Neural cell (in vitro differentiated cells): ENCODE data around the gene EVX1. TPM values are rescaled to one million over a fixed set of nuclear protein-coding genes. Genes with fewer than 3 reads are reported as not detected.
A peak's percentile ranks its signal among the peaks of the same experiment; 100 is the strongest.

ENCODE experiments used
- H2AFZ ChIP-seq: fragments of 200-600, 300-800 bp; sonication (generic), shearing (Covaris generic); 2 replicates; pipeline ENCODE4 v1.6.0; 2014; ENCODE audit warnings: low read depth, mild to moderate bottlenecking, antibody characterized with exemption, low read length, moderate library complexity
- H3F3A ChIP-seq: fragments of 200-600 bp; shearing (Covaris generic); 2 replicates; pipeline ENCODE4 v1.6.1; 2016; ENCODE audit warnings: mild to moderate bottlenecking, moderate library complexity, mixed read lengths, antibody characterized with exemption, low read length; ENCODE audit not compliant: insufficient read depth, poor library complexity, severe bottlenecking
- H3K27ac ChIP-seq: fragments of 200-600, 300-800 bp; sonication (generic), shearing (Covaris generic); 2 replicates; pipeline ENCODE4 v1.5.1; 2014; ENCODE audit warnings: mild to moderate bottlenecking, low read length, moderate library complexity
- H3K27me3 ChIP-seq: fragments of 300-800, 200-600 bp; sonication (generic), shearing (Covaris generic); 2 replicates; pipeline ENCODE4 v1.6.0; 2014; ENCODE audit warnings: mild to moderate bottlenecking, low read depth, low read length, moderate library complexity; ENCODE audit not compliant: insufficient read depth
- H3K36me3 ChIP-seq: fragments of 300-800, 200-600 bp; sonication (generic), shearing (Covaris generic); 2 replicates; pipeline ENCODE4 v1.5.1; 2014; ENCODE audit warnings: mild to moderate bottlenecking, antibody characterized with exemption, low read length, moderate library complexity; ENCODE audit not compliant: insufficient read depth
- H3K4me2 ChIP-seq: fragments of 300-800, 200-600 bp; sonication (generic), shearing (Covaris generic); 2 replicates; pipeline ENCODE4 v1.6.0; 2014; ENCODE audit warnings: mild to moderate bottlenecking, low read length
- H3K4me3 ChIP-seq: fragments of 300-800, 200-600 bp; sonication (generic), shearing (Covaris generic); 2 replicates; pipeline ENCODE4 v1.5.1; 2014; ENCODE audit warnings: mild to moderate bottlenecking, low read length, moderate library complexity
- H3K79me2 ChIP-seq: fragments of 200-600 bp; shearing (Covaris generic); replicated peaks from 2 replicates; pipeline ENCODE4 v1.6.0; 2014; ENCODE audit warnings: mild to moderate bottlenecking, low read length, moderate library complexity; ENCODE audit not compliant: insufficient read depth
- H3K9ac ChIP-seq: fragments of 300-800, 200-600 bp; sonication (generic), shearing (Covaris generic); 2 replicates; pipeline ENCODE4 v1.6.1; 2016; ENCODE audit warnings: mild to moderate bottlenecking, low read length, mixed read lengths
- H3K9me2 ChIP-seq: fragments of 200-600 bp; shearing (Covaris generic); 2 replicates; pipeline ENCODE4 v1.6.1; 2016; ENCODE audit warnings: mild to moderate bottlenecking, low read length, mixed read lengths; ENCODE audit not compliant: insufficient read depth
- H3K9me3 ChIP-seq: fragments of 200-600, 300-800 bp; sonication (generic), shearing (Covaris generic); 2 replicates; pipeline ENCODE4 v1.6.1; 2016; ENCODE audit warnings: mild to moderate bottlenecking, mixed run types, low read length, moderate library complexity, mixed read lengths
- H4K20me1 ChIP-seq: fragments of 200-600 bp; shearing (Covaris generic); 2 replicates; pipeline ENCODE4 v1.6.1; 2016; ENCODE audit warnings: mild to moderate bottlenecking, mixed run types; ENCODE audit not compliant: insufficient read depth
- EP300 ChIP-seq: fragments of 450-650 bp; conservative IDR thresholded peaks from 2 replicates; pipeline ENCODE4 v1.6.1; 2014; ENCODE audit warnings: antibody characterized with exemption, mild to moderate bottlenecking, moderate library complexity; ENCODE audit not compliant: poor library complexity, severe bottlenecking
- EZH2 ChIP-seq: fragments of 200-600, 300-800 bp; shearing (Covaris generic), sonication (generic); IDR thresholded peaks from 2 replicates; pipeline ENCODE4 v1.6.1; 2014; ENCODE audit warnings: antibody characterized with exemption, low read length, borderline replicate concordance, mild to moderate bottlenecking; ENCODE audit not compliant: insufficient read depth, poor library complexity, severe bottlenecking
- MXI1 ChIP-seq: fragments of 450-650 bp; conservative IDR thresholded peaks from 2 replicates; pipeline ENCODE4 v1.6.1; 2014; ENCODE audit warnings: antibody characterized with exemption, mild to moderate bottlenecking; ENCODE audit not compliant: poor library complexity, severe bottlenecking
- POLR2AphosphoS5 ChIP-seq: IDR thresholded peaks from 2 replicates; pipeline ENCODE4 v1.6.1; 2012
- RAD21 ChIP-seq: fragments of 450-650 bp; conservative IDR thresholded peaks from 2 replicates; pipeline ENCODE4 v1.6.1; 2014; ENCODE audit warnings: antibody characterized with exemption, mild to moderate bottlenecking, moderate library complexity
- SMC3 ChIP-seq: fragments of 450-650 bp; conservative IDR thresholded peaks from 2 replicates; pipeline ENCODE4 v1.6.1; 2014; ENCODE audit warnings: antibody characterized with exemption, mild to moderate bottlenecking, moderate library complexity; ENCODE audit not compliant: poor library complexity
- TAF1 ChIP-seq: IDR thresholded peaks from 2 replicates; pipeline ENCODE4 v1.6.1; 2012; ENCODE audit warnings: low read depth
- polyA plus RNA-seq: library from polyadenylated mRNA; depleted of rRNA; stranded (reverse); fragments of >200 nt; gene quantifications from 2 replicates; pipeline ENCODE4 v1.2.3, GENCODE V29; 2014
- TF ChIP-seq, protein P1 (sequence below): fragments of 450-650 bp; IDR thresholded peaks from 2 replicates; pipeline ENCODE4 v1.5.1; 2014; ENCODE audit warnings: antibody characterized with exemption, mild to moderate bottlenecking, moderate library complexity; ENCODE audit not compliant: poor library complexity, severe bottlenecking
- TF ChIP-seq, protein P2 (sequence below): IDR thresholded peaks from 2 replicates; pipeline ENCODE4 v1.6.1; 2012; ENCODE audit warnings: borderline replicate concordance

The EVX1 gene
- polyA plus RNA-seq, 1 donor from 2014 or later, result not detected

DNA sequence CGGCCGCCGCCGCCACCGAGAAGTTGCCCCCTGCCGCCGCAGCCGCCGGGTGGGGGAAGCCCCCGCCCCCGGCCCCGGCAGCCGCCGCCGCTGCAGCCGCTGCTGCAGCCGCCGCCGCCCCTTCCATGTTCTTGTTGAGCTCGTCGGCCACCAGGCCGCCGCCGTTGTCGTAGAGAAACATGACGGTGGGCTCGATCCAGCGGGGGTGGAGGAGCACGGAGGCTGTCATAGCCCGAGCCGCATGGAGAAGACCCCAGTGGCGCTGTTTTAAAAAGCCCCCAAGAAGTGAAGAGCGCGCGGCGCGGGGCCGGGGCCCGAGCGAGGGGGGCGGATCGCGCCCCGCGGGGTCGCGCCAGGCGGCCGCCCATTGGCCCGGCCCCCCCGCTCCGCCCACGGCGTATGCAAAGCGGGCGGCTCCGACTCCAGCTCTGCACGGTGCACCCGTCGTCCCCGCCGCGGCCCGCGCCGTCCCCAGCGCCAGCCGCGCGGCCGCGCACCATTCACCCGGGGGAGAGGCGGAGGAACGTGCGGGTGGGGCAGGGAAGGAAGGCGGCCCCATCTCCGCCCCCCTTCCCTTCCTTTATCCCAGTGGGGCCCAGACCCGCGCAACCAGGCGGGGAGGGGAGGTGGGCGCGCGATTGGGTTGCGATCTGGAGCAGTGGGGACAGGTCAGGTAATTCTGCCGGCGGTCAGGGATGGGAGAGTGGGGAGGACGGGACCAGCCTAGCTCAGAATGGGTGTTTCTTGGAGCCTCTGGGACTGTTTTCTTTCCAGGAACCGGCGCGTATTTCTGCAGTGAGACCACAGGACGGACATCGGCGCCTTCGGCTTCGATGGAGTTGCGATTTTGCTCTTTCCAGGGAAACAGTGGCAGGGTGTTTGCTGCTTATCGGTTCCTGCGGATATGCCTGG, 42.5 kb upstream of the EVX1 start, which contains the start of gene HOXA13:
Gene HOXA13, minus strand, starts transcription at position 243 of the 912 bp plus-strand sequence. Its CDS starts 14 bp downstream, at position 229.
- no peak for TF ChIP-seq RAD21
- peak; percentile 80 for TF ChIP-seq EZH2
- no peaks in the 10 kb centered on the region for H3K79me2 ChIP-seq
- H3K36me3 ChIP-seq, result no peaks in the 10 kb centered on the region
- H4K20me1 ChIP-seq, result no peaks in the 10 kb centered on the region
- peaks cover 93% of the 10 kb centered on the region for H3K27me3 ChIP-seq
- H3K4me3 ChIP-seq, result peak within 1 kb of the TSS; percentile 56
- H3K4me2 ChIP-seq, result no peak within 1 kb of the TSS
- no peak within 1 kb of the TSS for H3K9ac ChIP-seq
- H3K9me3 ChIP-seq, result no peaks in the 10 kb centered on the region
- no peaks in the 10 kb centered on the region for H3K9me2 ChIP-seq
- H3K27ac ChIP-seq, result no peak within 1 kb of the TSS
- H2AFZ ChIP-seq, result no peak within 1 kb of the TSS
- no peaks in the 10 kb centered on the region for H3F3A ChIP-seq

DNA sequence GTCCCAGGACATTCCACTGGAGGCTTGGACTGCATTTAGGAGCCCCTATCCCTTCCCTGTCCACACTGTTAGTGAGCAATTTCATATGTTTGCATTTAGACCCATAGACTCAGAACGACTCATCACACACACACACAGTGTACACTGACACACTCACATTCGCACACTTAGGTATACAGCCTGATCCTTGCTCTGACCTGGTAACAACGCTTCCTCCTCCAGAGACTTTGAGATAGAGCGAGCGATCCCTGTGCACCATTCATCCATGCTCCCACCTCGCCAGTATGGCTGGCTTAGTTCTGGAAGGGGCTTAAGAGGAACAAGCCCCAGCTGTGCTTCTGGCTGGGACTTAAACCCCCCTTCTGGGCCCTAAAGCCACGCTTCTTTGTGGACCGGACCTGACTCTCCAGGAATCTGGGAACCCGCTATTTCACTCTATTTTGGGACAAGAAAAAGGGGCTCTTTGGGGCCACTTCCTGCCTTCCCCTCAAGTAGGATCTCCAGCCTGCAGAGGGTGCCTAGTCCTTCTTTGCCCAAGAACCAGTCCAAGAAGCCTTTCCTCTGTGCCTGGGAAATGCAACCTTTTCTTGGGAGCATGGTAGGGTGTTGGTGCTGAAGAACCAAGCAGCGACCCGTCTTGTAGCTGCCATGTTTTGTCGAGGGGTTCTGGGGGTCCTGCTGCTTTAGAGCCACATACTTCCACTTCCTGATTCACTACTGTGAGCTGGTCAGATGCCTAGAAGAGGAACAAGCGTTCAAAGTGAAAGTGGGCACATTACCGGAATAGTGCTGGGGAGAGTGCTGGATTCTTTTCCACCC, 41.6 kb upstream of the EVX1 start:
- H3K27ac ChIP-seq, result no peak overlapping the region
- no peaks in the 10 kb centered on the region for H4K20me1 ChIP-seq
- H3F3A ChIP-seq, result no peaks in the 10 kb centered on the region
- H2AFZ ChIP-seq, result no peak overlapping the region
- no peaks in the 10 kb centered on the region for H3K36me3 ChIP-seq
- H3K27me3 ChIP-seq, result peaks cover 93% of the 10 kb centered on the region
- H3K9me3 ChIP-seq, result no peaks in the 10 kb centered on the region
- TF ChIP-seq MXI1, result no peak
- no peak for TF ChIP-seq SMC3
- TF ChIP-seq, protein P1, sequence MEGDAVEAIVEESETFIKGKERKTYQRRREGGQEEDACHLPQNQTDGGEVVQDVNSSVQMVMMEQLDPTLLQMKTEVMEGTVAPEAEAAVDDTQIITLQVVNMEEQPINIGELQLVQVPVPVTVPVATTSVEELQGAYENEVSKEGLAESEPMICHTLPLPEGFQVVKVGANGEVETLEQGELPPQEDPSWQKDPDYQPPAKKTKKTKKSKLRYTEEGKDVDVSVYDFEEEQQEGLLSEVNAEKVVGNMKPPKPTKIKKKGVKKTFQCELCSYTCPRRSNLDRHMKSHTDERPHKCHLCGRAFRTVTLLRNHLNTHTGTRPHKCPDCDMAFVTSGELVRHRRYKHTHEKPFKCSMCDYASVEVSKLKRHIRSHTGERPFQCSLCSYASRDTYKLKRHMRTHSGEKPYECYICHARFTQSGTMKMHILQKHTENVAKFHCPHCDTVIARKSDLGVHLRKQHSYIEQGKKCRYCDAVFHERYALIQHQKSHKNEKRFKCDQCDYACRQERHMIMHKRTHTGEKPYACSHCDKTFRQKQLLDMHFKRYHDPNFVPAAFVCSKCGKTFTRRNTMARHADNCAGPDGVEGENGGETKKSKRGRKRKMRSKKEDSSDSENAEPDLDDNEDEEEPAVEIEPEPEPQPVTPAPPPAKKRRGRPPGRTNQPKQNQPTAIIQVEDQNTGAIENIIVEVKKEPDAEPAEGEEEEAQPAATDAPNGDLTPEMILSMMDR, result no peak
- TF ChIP-seq POLR2AphosphoS5, result no peak
- TF ChIP-seq RAD21, result no peak
- TF ChIP-seq EP300, result no peak
- no peak for TF ChIP-seq TAF1
- TF ChIP-seq, protein P2, sequence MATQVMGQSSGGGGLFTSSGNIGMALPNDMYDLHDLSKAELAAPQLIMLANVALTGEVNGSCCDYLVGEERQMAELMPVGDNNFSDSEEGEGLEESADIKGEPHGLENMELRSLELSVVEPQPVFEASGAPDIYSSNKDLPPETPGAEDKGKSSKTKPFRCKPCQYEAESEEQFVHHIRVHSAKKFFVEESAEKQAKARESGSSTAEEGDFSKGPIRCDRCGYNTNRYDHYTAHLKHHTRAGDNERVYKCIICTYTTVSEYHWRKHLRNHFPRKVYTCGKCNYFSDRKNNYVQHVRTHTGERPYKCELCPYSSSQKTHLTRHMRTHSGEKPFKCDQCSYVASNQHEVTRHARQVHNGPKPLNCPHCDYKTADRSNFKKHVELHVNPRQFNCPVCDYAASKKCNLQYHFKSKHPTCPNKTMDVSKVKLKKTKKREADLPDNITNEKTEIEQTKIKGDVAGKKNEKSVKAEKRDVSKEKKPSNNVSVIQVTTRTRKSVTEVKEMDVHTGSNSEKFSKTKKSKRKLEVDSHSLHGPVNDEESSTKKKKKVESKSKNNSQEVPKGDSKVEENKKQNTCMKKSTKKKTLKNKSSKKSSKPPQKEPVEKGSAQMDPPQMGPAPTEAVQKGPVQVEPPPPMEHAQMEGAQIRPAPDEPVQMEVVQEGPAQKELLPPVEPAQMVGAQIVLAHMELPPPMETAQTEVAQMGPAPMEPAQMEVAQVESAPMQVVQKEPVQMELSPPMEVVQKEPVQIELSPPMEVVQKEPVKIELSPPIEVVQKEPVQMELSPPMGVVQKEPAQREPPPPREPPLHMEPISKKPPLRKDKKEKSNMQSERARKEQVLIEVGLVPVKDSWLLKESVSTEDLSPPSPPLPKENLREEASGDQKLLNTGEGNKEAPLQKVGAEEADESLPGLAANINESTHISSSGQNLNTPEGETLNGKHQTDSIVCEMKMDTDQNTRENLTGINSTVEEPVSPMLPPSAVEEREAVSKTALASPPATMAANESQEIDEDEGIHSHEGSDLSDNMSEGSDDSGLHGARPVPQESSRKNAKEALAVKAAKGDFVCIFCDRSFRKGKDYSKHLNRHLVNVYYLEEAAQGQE, result no peak
- no peak for TF ChIP-seq EZH2
- peak overlapping the region; percentile 56 for H3K4me3 ChIP-seq
- no peaks in the 10 kb centered on the region for H3K79me2 ChIP-seq
- H3K4me2 ChIP-seq, result no peak overlapping the region
- no peak overlapping the region for H3K9ac ChIP-seq
- no peaks in the 10 kb centered on the region for H3K9me2 ChIP-seq
